K562 (cell line): ENCODE data around the gene HIPK2. TPM values are rescaled to one million over a fixed set of nuclear protein-coding genes. Genes with fewer than 3 reads are reported as not detected.

Experiments
- ATAC-seq: fragments of 200-7000 bp; cut with Tn5 transposase; 3 replicates; pipeline ENCODE4 v1.9.1; 2020; ENCODE audit warnings: moderate library complexity
- BruUV-seq: library from RNA; stranded (reverse); fragments of 400-500 nt; replicated peaks from 2 replicates; lab custom pipeline; 2021; lab: Mats Ljungman, UMichigan
- CTCF ChIA-PET: fragments of 300-600 bp; formaldehyde crosslinking; extraction: SDS; loops from one replicate; lab custom pipeline; 2021; ENCODE audit warnings: low intra/inter-chr PET ratio; lab: Yijun Ruan, JAX
- POLR2A ChIA-PET: fragments of 300-600, 350-650 bp; sonication (Branson Sonifier 250); formaldehyde crosslinking; extraction: SDS; loops from one replicate; lab custom pipeline; 2021; ENCODE audit warnings: antibody characterized with exemption, inconsistent platforms; lab: Yijun Ruan, JAX
- DNase-seq, 4 experiments: peaks; one replicate each; pipeline versions ENCODE4 v3.0.0 to v3.0.0-alpha.2; 2011 to 2018; ENCODE audit warnings: low spot score in 3 of 4, mixed read lengths in 3 of 4; ENCODE audit errors: extremely low read depth in 1 of 4
- FAIRE-seq: peaks from 2 replicates; lab custom pipeline; 2011; peaks lifted over from hg19 to GRCh38; lab: Jason Lieb, UNC
- H2AFZ ChIP-seq: 2 replicates; pipeline ENCODE4 v1.6.0; 2011; ENCODE audit warnings: low read depth, low read length, control low read depth, inconsistent platforms
- H3K27ac ChIP-seq: fragments of 200-600 bp; 3 replicates; pipeline ENCODE4 v1.8.0; 2011; ENCODE audit warnings: low read depth, mild to moderate bottlenecking, control low read depth, inconsistent platforms, low read length, moderate library complexity, mixed read lengths; ENCODE audit errors: extremely low read depth
- H3K27me3 ChIP-seq, 2 experiments: fragments of 300-600 bp in 1 of 2; 2 replicates in 1 of 2; 3 replicates in 1 of 2; pipeline versions ENCODE4 v1.6.0 to v1.8.0; 2011; ENCODE audit warnings: inconsistent platforms in 2 of 2, low read length in 2 of 2, mild to moderate bottlenecking in 1 of 2, mixed read lengths in 1 of 2, moderate library complexity in 1 of 2; ENCODE audit not compliant: control insufficient read depth in 2 of 2, insufficient read depth in 2 of 2
- H3K36me3 ChIP-seq: fragments of 300-600 bp; 3 replicates; pipeline ENCODE4 v1.8.0; 2011; ENCODE audit warnings: mild to moderate bottlenecking, low read length, inconsistent platforms; ENCODE audit not compliant: control insufficient read depth, insufficient read depth
- H3K4me1 ChIP-seq, 2 experiments: fragments of 200-600 bp in 1 of 2; replicated peaks in 1 of 2; 2 replicates in 1 of 2; 3 replicates in 1 of 2; pipeline versions ENCODE4 v1.5.1 to v1.8.0; 2011; ENCODE audit warnings: inconsistent platforms in 2 of 2, low read length in 2 of 2, mild to moderate bottlenecking in 1 of 2, mixed read lengths in 1 of 2, moderate library complexity in 1 of 2; ENCODE audit not compliant: control insufficient read depth in 2 of 2, insufficient read depth in 2 of 2
- H3K4me2 ChIP-seq: 2 replicates; pipeline ENCODE4 v1.6.1; 2011; ENCODE audit warnings: low read length, control low read depth, inconsistent platforms, mixed read lengths; ENCODE audit not compliant: insufficient read depth
- H3K4me3 ChIP-seq: fragments of 200-600 bp; sonication (generic), shearing (Covaris generic); 2 replicates; pipeline ENCODE4 v1.5.1; 2016; ENCODE audit warnings: control low read depth, inconsistent platforms
- H3K79me2 ChIP-seq: fragments of 200-600 bp; 3 replicates; pipeline ENCODE4 v1.8.0; 2011; ENCODE audit warnings: low read length, inconsistent platforms; ENCODE audit not compliant: control insufficient read depth, insufficient read depth
- H3K9ac ChIP-seq, 2 experiments: 2 replicates each; pipeline versions ENCODE4 v1.6.0 to v1.6.1; 2011; ENCODE audit warnings: low read depth in 2 of 2, low read length in 2 of 2, control low read depth in 1 of 2, inconsistent platforms in 1 of 2, mild to moderate bottlenecking in 1 of 2, mixed read lengths in 1 of 2; ENCODE audit not compliant: insufficient read depth in 1 of 2
- H3K9me1 ChIP-seq: one replicate; pipeline ENCODE4 v1.6.0; 2011; ENCODE audit warnings: inconsistent platforms, mild to moderate bottlenecking, low read length, moderate library complexity; ENCODE audit not compliant: control insufficient read depth, insufficient read depth
- H3K9me3 ChIP-seq: replicated peaks from 2 replicates; pipeline ENCODE4 v1.5.1; 2011; ENCODE audit warnings: low read depth, low read length, inconsistent platforms; ENCODE audit not compliant: control insufficient read depth, insufficient read depth
- H4K20me1 ChIP-seq: replicated peaks from 2 replicates; pipeline ENCODE4 v1.6.1; 2011; ENCODE audit warnings: low read length, inconsistent platforms, mixed read lengths; ENCODE audit not compliant: control insufficient read depth, insufficient read depth
- ARID1B ChIP-seq: fragments of 450-650 bp; IDR thresholded peaks from 2 replicates; pipeline ENCODE4 v1.6.1; 2016; ENCODE audit warnings: antibody characterized with exemption, mild to moderate bottlenecking, inconsistent platforms
- ATF3 ChIP-seq, 2 experiments: fragments of 450-650 bp in 1 of 2; sonication (generic) in 1 of 2; formaldehyde crosslinking in 1 of 2; IDR thresholded peaks in 1 of 2; conservative IDR thresholded peaks in 1 of 2; 2 replicates each; pipeline versions ENCODE4 v1.6.1 to v1.8.1; 2016 to 2023; ENCODE audit warnings: mild to moderate bottlenecking in 2 of 2, moderate library complexity in 2 of 2, inconsistent platforms in 1 of 2, missing genetic modification reagents in 1 of 2
- HLTF ChIP-seq: fragments of 450-650 bp; IDR thresholded peaks from 2 replicates; pipeline ENCODE4 v1.6.1; 2016
- JUND ChIP-seq, 2 experiments: IDR thresholded peaks; 2 replicates in 1 of 2; 3 replicates in 1 of 2; pipeline ENCODE4 v1.6.1; 2011; ENCODE audit warnings: borderline replicate concordance in 2 of 2, low read depth in 2 of 2, low read length in 2 of 2, improper control_type of control experiment in 1 of 2, missing biosample characterization in 1 of 2, missing genetic modification characterization in 1 of 2, missing genetic modification reagents in 1 of 2
- MED1 ChIP-seq: sonication (generic); formaldehyde crosslinking; IDR thresholded peaks from 2 replicates; pipeline ENCODE4 v1.8.1; 2023; ENCODE audit warnings: missing genetic modification reagents, borderline replicate concordance
- ZNF395 ChIP-seq: fragments of 200-800 bp; sonication (Bioruptor generic); IDR thresholded peaks from 2 replicates; pipeline ENCODE4 v1.6.1; 2017; ENCODE audit warnings: missing genetic modification characterization, missing compliant biosample characterization
- ZNF79 ChIP-seq: fragments of 250-450 bp; sonication (Bioruptor Pico); IDR thresholded peaks from 2 replicates; pipeline ENCODE4 v1.4.0; 2020; ENCODE audit warnings: low read depth, mild to moderate bottlenecking, moderate library complexity
- WGBS: fragments of 100-300 bp; shearing (Covaris generic); methylation state at CpG from one replicate; pipeline ENCODE4 v1.1.6; 2016; ENCODE audit warnings: low coverage, mixed read lengths; ENCODE audit not compliant: insufficient coverage; ENCODE audit errors: missing lambda C conversion rate; 5-methylcytosine and 5-hydroxymethylcytosine counted together
- in situ Hi-C: fragments of 300-500 bp; cut with MboI; formaldehyde crosslinking; loops from 4 replicates; pipeline ENCODE4 v1.15.0; 2018; ENCODE audit warnings: inconsistent platforms, mixed read lengths
- intact Hi-C: fragments of 100-400 bp; cut with micrococcal nuclease; formaldehyde crosslinking; loops from 2 replicates; pipeline ENCODE4 v1.14.2; 2022
- polyA plus RNA-seq, 8 experiments: library from polyadenylated mRNA; depleted of rRNA in 4 of 8; stranded (reverse) in 5 of 8; unstranded in 3 of 8; fragments of >200 nt; fragmentation: Nextera tagmentation in 2 of 8; fragmentation: Illumina TruSeq in 1 of 8; extraction: Ambion mirVana in 2 of 8; extraction: Trizol in 1 of 8; gene quantifications; 2 replicates each; pipeline versions ENCODE4 v1.2.1 to v1.2.3, GENCODE V29; 2011 to 2014; ENCODE audit warnings: inconsistent platforms in 1 of 8, missing spikeins in 1 of 8
- total RNA-seq, 7 experiments: library from RNA; depleted of rRNA in 6 of 7; stranded (reverse); fragments of >200 nt in 6 of 7; fragmentation: Illumina TruSeq in 2 of 7; extraction: Trizol in 2 of 7; gene quantifications; 2 replicates each; pipeline versions ENCODE4 v1.2.1 to v1.2.3, GENCODE V29; 2011 to 2021; ENCODE audit warnings: low replicate concordance in 1 of 7
- TF ChIP-seq, protein P1 (sequence below): fragments of 450-650 bp; formaldehyde crosslinking; IDR thresholded peaks from 2 replicates; pipeline ENCODE4 v1.4.0; 2020; ENCODE audit warnings: mild to moderate bottlenecking, moderate library complexity
- TF ChIP-seq, protein P2 (sequence below): sonication (generic); formaldehyde crosslinking; IDR thresholded peaks from 2 replicates; pipeline ENCODE4 v1.8.1; 2023; ENCODE audit warnings: mild to moderate bottlenecking, missing genetic modification reagents

Gene HIPK2
- total and polyA plus RNA-seq, 9 of the 15 experiments (the other 6 are each of a cell fraction or from before 2014, with no cell fraction given) = 0.69 to 19.8 (median 5.1) TPM

DNA sequence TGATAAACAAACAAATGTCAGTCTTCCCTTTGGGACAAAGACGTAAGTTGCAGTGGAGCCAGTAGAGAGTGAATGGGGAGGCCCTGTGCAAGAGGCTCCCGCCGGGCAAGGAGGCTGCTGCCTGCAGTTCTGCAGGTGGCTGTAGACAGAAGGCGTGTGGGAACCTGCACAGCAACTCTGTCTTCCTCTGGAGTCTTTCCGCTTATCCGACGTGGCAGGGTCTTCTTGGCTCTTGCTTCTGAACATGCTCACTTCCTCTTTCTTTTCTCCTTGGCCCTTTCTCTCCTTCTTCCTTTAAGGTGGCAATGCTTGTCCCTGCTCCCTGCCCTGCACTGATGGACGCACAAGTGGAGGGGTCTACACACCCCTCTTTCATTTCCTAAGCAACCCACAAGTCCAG, 122.5 kb downstream of the HIPK2 start (continued):
- 0 out of 2 replicates have a peak, but pooled peaks have one; percentile 10 for TF ChIP-seq ZNF395 (CRISPR knock-in tag)
- TF ChIP-seq ZNF79 (CRISPR knock-in tag) = no peak
- no peak for TF ChIP-seq MED1 (CRISPR knock-in tag)
- TF ChIP-seq, all 486 proteins: peak for 3

DNA sequence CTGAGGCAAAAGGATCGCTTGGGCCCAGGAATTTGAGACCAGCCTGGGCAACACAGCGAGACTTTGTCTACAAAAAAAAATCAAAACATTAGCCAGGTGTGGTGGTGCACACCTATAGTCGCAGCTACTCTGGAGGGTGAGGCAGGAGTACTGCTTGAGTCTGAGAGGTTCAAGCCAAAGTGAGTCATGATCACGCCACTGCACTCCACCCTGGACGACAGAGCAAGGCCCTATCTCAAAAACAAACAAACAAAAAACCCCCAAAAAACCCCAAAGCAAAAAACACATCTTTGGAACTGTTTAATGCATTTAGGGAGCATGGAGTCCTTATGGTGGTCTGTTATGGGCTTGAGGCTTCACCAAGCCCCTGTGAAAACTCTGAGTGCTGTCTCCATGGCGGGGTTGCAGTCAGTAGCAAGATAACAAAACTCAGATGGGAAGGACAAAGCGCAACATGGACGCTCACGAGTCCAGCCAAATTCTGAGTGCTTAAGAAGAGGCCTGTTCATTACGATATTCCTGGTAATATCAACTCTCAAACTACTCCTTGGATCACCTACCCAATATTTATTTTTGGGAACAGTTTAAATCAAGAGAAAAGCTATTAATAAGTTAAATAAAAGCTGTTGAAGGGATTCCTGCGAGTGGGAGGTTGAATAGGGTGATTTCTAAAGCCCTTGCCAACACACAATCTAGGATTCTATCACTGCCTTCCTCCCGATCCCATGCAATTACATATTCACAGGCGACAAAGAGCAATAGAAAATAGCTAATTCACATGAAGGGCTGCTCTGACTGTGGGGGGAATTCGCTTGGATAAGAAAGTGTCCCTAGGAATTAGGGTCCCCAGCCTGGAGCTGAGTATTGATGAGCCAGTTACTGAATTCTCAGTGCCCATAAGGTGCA, 123.3 kb downstream of the HIPK2 start:
- H3K27ac ChIP-seq = no peak overlapping the region
- H4K20me1 ChIP-seq = no peaks in the 10 kb centered on the region
- H3K9ac ChIP-seq = no peak overlapping the region
- peaks cover 0 to 8% of the 10 kb centered on the region in 2 experiments; a peak in 2 of 5 replicates for H3K4me1 ChIP-seq
- H3K79me2 ChIP-seq = no peaks in the 10 kb centered on the region
- H3K36me3 ChIP-seq = no peaks in the 10 kb centered on the region
- H3K9me1 ChIP-seq = no peaks in the 10 kb centered on the region
- FAIRE-seq = peak; percentile 37
- no peak overlapping the region for H3K4me3 ChIP-seq
- no peak for DNase-seq
- ChIA-PET POLR2A (interaction anchor here (0.6 to 1.0 kb wide), 3 partner anchors 8 to 1331 kb away, joined by 3 read pairs; no protein-coding TSS in a partner anchor), CTCF (no interaction called here)
- H3K4me2 ChIP-seq = no peak overlapping the region
- 40% methylated on average over 14 of the region's 14 CpGs for WGBS
- no peaks in the 10 kb centered on the region for H3K9me3 ChIP-seq
- ATAC-seq = 0 out of 3 replicates have a peak, but pooled peaks have one; percentile 47
- no TSS peak for BruUV-seq
- H3K27me3 ChIP-seq = peaks cover 0 to 5% of the 10 kb centered on the region in 2 experiments; a peak in 1 of 5 replicates
- intact Hi-C loops (no loop called here), in situ Hi-C loops (no loop called here)
- H2AFZ ChIP-seq = no peak overlapping the region
- TF ChIP-seq ATF3 (IDR thresholded peaks at IDR 0.05) (peak; percentile 53), ATF3 (CRISPR knock-in tag; conservative IDR thresholded peaks at IDR 0.05) (no peak), JUND (IDR thresholded peaks at IDR 0.05; ENCODE audit: borderline replicate concordance, low read depth, low read length) (peak; percentile 34; the same call in 1 of the 2 replicates), JUND (tag; IDR thresholded peaks at IDR 0.05; ENCODE audit: borderline replicate concordance, low read depth, low read length) (peak; percentile 37; the same call in 1 of the 3 replicates), ZNF395 (CRISPR knock-in tag) (0 out of 2 replicates have a peak, but pooled peaks have one; percentile 7), ARID1B (peak; percentile 30; the same call in 1 of the 2 replicates), HLTF (no peak)
- TF ChIP-seq, protein P1, sequence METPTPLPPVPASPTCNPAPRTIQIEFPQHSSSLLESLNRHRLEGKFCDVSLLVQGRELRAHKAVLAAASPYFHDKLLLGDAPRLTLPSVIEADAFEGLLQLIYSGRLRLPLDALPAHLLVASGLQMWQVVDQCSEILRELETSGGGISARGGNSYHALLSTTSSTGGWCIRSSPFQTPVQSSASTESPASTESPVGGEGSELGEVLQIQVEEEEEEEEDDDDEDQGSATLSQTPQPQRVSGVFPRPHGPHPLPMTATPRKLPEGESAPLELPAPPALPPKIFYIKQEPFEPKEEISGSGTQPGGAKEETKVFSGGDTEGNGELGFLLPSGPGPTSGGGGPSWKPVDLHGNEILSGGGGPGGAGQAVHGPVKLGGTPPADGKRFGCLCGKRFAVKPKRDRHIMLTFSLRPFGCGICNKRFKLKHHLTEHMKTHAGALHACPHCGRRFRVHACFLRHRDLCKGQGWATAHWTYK (CRISPR knock-in tag) = no peak
- TF ChIP-seq, protein P2, sequence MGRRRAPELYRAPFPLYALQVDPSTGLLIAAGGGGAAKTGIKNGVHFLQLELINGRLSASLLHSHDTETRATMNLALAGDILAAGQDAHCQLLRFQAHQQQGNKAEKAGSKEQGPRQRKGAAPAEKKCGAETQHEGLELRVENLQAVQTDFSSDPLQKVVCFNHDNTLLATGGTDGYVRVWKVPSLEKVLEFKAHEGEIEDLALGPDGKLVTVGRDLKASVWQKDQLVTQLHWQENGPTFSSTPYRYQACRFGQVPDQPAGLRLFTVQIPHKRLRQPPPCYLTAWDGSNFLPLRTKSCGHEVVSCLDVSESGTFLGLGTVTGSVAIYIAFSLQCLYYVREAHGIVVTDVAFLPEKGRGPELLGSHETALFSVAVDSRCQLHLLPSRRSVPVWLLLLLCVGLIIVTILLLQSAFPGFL (CRISPR knock-in tag) = 0 out of 2 replicates have a peak, but pooled peaks have one; percentile 76
